ENCODE results near the gene SMURF1.

GRCh38 chr7:99133766-99134564 lies 9.9 kb downstream of the SMURF1 start:
- TF ChIP-seq POLR2A (IDR thresholded peaks at IDR 0.05): no peak
- no peak for TF ChIP-seq CTCF (IDR thresholded peaks at IDR 0.05)
- TF ChIP-seq EP300 (IDR thresholded peaks at IDR 0.05): no peak
- TF ChIP-seq POLR2AphosphoS5 (IDR thresholded peaks at IDR 0.05): no peak

Measured in sigmoid colon (tissue), 4 donors.